Karpas-422 (cell line): ENCODE measurements around the gene MMRN2. TPM values are rescaled to one million over a fixed set of nuclear protein-coding genes. Genes with fewer than 3 reads are reported as not detected.

ENCODE experiments used
- DNase-seq: peaks from one replicate; pipeline ENCODE4 v3.0.0-alpha.2; 2015
- H2AFZ ChIP-seq: fragments of 200-600 bp; sonication (generic); 2 replicates; pipeline ENCODE4 v1.6.1; 2014; ENCODE audit warnings: antibody characterized with exemption, low read length, mixed read lengths
- H3K27ac ChIP-seq: fragments of 200-600 bp; sonication (generic); 2 replicates; pipeline ENCODE4 v1.5.1; 2014; ENCODE audit warnings: mild to moderate bottlenecking, low read length, moderate library complexity
- H3K27me3 ChIP-seq: fragments of 200-600 bp; sonication (generic); 2 replicates; pipeline ENCODE4 v1.6.1; 2014; ENCODE audit warnings: low read length, mixed read lengths
- H3K36me3 ChIP-seq: fragments of 200-600 bp; sonication (generic); 2 replicates; pipeline ENCODE4 v1.6.1; 2014; ENCODE audit warnings: low read length, mixed read lengths; ENCODE audit not compliant: insufficient read depth
- H3K4me1 ChIP-seq: fragments of 200-600 bp; sonication (generic); 2 replicates; pipeline ENCODE4 v1.6.1; 2014; ENCODE audit warnings: mild to moderate bottlenecking, low read length, mixed read lengths
- H3K4me2 ChIP-seq: fragments of 200-600 bp; sonication (generic); 2 replicates; pipeline ENCODE4 v1.6.1; 2014; ENCODE audit warnings: low read length, low read depth, mild to moderate bottlenecking; ENCODE audit not compliant: poor library complexity, severe bottlenecking
- H3K4me3 ChIP-seq: fragments of 200-600 bp; sonication (generic); 2 replicates; pipeline ENCODE4 v1.5.1; 2014; ENCODE audit warnings: mild to moderate bottlenecking, antibody characterized with exemption, low read length, mixed read lengths
- H3K79me2 ChIP-seq: fragments of 200-600 bp; sonication (generic); 2 replicates; pipeline ENCODE4 v1.6.1; 2014; ENCODE audit warnings: mild to moderate bottlenecking, low read length, mixed read lengths
- H3K9ac ChIP-seq: fragments of 200-600 bp; sonication (generic); 2 replicates; pipeline ENCODE4 v1.6.0; 2014; ENCODE audit warnings: low read length
- H3K9me2 ChIP-seq: fragments of 200-600 bp; sonication (generic), shearing (Covaris generic); replicated peaks from 2 replicates; pipeline ENCODE4 v1.6.0; 2014; ENCODE audit warnings: mild to moderate bottlenecking, low read length, moderate library complexity; ENCODE audit not compliant: insufficient read depth
- H3K9me3 ChIP-seq: fragments of 300-700, 200-600 bp; sonication (generic); 2 replicates; pipeline ENCODE4 v1.6.1; 2014; ENCODE audit warnings: low read length, mixed read lengths
- H4K20me1 ChIP-seq: fragments of 200-600 bp; sonication (generic); 2 replicates; pipeline ENCODE4 v1.6.1; 2014; ENCODE audit warnings: mild to moderate bottlenecking, antibody characterized with exemption, low read length, low read depth; ENCODE audit not compliant: insufficient read depth
- total RNA-seq: library from RNA; depleted of rRNA; stranded (reverse); fragments of >200 nt; shearing (Covaris generic); gene quantifications from 2 replicates; pipeline ENCODE4 v1.2.3, GENCODE V29; 2014; ENCODE audit warnings: low replicate concordance

The MMRN2 gene
- total RNA-seq, 1 experiment from 2014 or later = not detected

GRCh38 chr10:86967481-86967941 lies 10.1 kb upstream of the MMRN2 start:
- H3K9ac ChIP-seq = no peak overlapping the region
- no peaks in the 10 kb centered on the region for H4K20me1 ChIP-seq
- H3K9me2 ChIP-seq = no peaks in the 10 kb centered on the region
- no peaks in the 10 kb centered on the region for H3K36me3 ChIP-seq
- no peak overlapping the region for H2AFZ ChIP-seq
- no peaks in the 10 kb centered on the region for H3K79me2 ChIP-seq
- no peak overlapping the region for H3K4me2 ChIP-seq
- H3K4me3 ChIP-seq = no peak overlapping the region
- H3K27me3 ChIP-seq = no peaks in the 10 kb centered on the region
- H3K9me3 ChIP-seq = no peaks in the 10 kb centered on the region
- H3K4me1 ChIP-seq = no peaks in the 10 kb centered on the region; the same call in none of the 2 replicates
- H3K27ac ChIP-seq = no peak overlapping the region
- DNase-seq = no peak

- Histone ChIP-seq H3K36me3 (no peaks in the 10 kb centered on the region), H3K4me2 (no peak overlapping the region), H3K27me3 (no peaks in the 10 kb centered on the region), H2AFZ (0 out of 2 replicates have a peak overlapping the region, but pooled peaks have one; percentile 43), H3K4me1 (no peaks in the 10 kb centered on the region; the same call in none of the 2 replicates), H3K9me3 (no peaks in the 10 kb centered on the region), H3K27ac (no peak overlapping the region), H3K9me2 (no peaks in the 10 kb centered on the region), H3K9ac (no peak overlapping the region), H3K4me3 (no peak overlapping the region), H4K20me1 (no peaks in the 10 kb centered on the region), H3K79me2 (no peaks in the 10 kb centered on the region)
- no peak for DNase-seq
These were observed 8.7 kb upstream of the MMRN2 start for GRCh38 chr10:86965986-86966654.

- no peaks in the 10 kb centered on the region for H3K79me2 ChIP-seq
- no peak overlapping the region for H2AFZ ChIP-seq
- H3K27ac ChIP-seq = no peak overlapping the region
- H3K9ac ChIP-seq = no peak overlapping the region
- no peaks in the 10 kb centered on the region for H4K20me1 ChIP-seq
- H3K4me3 ChIP-seq = no peak overlapping the region
- no peak for DNase-seq
- no peaks in the 10 kb centered on the region for H3K9me2 ChIP-seq
- no peaks in the 10 kb centered on the region; the same call in none of the 2 replicates for H3K4me1 ChIP-seq
- H3K9me3 ChIP-seq = no peaks in the 10 kb centered on the region
- no peak overlapping the region for H3K4me2 ChIP-seq
- H3K36me3 ChIP-seq = no peaks in the 10 kb centered on the region
- no peaks in the 10 kb centered on the region for H3K27me3 ChIP-seq
These were observed 7.4 kb upstream of the MMRN2 start for GRCh38 chr10:86964847-86965190.

- no peaks in the 10 kb centered on the region for H3K27me3 ChIP-seq
- H3K9ac ChIP-seq = no peak overlapping the region
- no peak overlapping the region for H3K4me3 ChIP-seq
- no peak overlapping the region for H3K27ac ChIP-seq
- no peak for DNase-seq
- no peak overlapping the region for H3K4me2 ChIP-seq
- no peaks in the 10 kb centered on the region for H3K79me2 ChIP-seq
- no peaks in the 10 kb centered on the region for H3K36me3 ChIP-seq
- no peaks in the 10 kb centered on the region for H3K9me2 ChIP-seq
- H4K20me1 ChIP-seq = no peaks in the 10 kb centered on the region
- H3K9me3 ChIP-seq = no peaks in the 10 kb centered on the region
- no peaks in the 10 kb centered on the region; the same call in none of the 2 replicates for H3K4me1 ChIP-seq
- H2AFZ ChIP-seq = no peak overlapping the region
These were observed 6.8 kb upstream of the MMRN2 start for GRCh38 chr10:86964061-86964846.

GRCh38 chr10:86963341-86963919 lies 6.0 kb upstream of the MMRN2 start:
- Histone ChIP-seq H3K79me2 (no peaks in the 10 kb centered on the region), H3K9me3 (no peaks in the 10 kb centered on the region), H4K20me1 (no peaks in the 10 kb centered on the region), H3K9ac (no peak overlapping the region), H3K27ac (no peak overlapping the region), H3K27me3 (no peaks in the 10 kb centered on the region), H3K9me2 (no peaks in the 10 kb centered on the region), H3K4me3 (no peak overlapping the region), H3K4me2 (no peak overlapping the region), H3K36me3 (no peaks in the 10 kb centered on the region), H2AFZ (no peak overlapping the region), H3K4me1 (no peaks in the 10 kb centered on the region; the same call in none of the 2 replicates)
- DNase-seq = no peak

- Histone ChIP-seq H3K4me3 (no peak overlapping the region), H3K4me2 (no peak overlapping the region), H3K9me3 (no peaks in the 10 kb centered on the region), H3K27me3 (no peaks in the 10 kb centered on the region), H3K79me2 (no peaks in the 10 kb centered on the region), H3K27ac (no peak overlapping the region), H3K9ac (no peak overlapping the region), H3K4me1 (no peaks in the 10 kb centered on the region; the same call in none of the 2 replicates), H4K20me1 (no peaks in the 10 kb centered on the region), H3K9me2 (no peaks in the 10 kb centered on the region), H2AFZ (no peak overlapping the region), H3K36me3 (no peaks in the 10 kb centered on the region)
- no peak for DNase-seq
These were observed 5.5 kb upstream of the MMRN2 start for GRCh38 chr10:86962981-86963310.

- no peaks in the 10 kb centered on the region for H3K9me3 ChIP-seq
- H3K27ac ChIP-seq = no peak overlapping the region
- no peaks in the 10 kb centered on the region for H3K27me3 ChIP-seq
- H2AFZ ChIP-seq = no peak overlapping the region
- no peaks in the 10 kb centered on the region for H3K36me3 ChIP-seq
- H3K79me2 ChIP-seq = no peaks in the 10 kb centered on the region
- H3K4me3 ChIP-seq = no peak overlapping the region
- DNase-seq = no peak
- H4K20me1 ChIP-seq = no peaks in the 10 kb centered on the region
- no peaks in the 10 kb centered on the region for H3K9me2 ChIP-seq
- H3K9ac ChIP-seq = no peak overlapping the region
- no peak overlapping the region for H3K4me2 ChIP-seq
- no peaks in the 10 kb centered on the region; the same call in none of the 2 replicates for H3K4me1 ChIP-seq
These were observed 4.9 kb upstream of the MMRN2 start for GRCh38 chr10:86962136-86962980.
